Naive thymus-derived CD8-positive, alpha-beta T cell (primary cell): Measurements from ENCODE around the gene ANAPC15. TPM values are rescaled to one million over a fixed set of nuclear protein-coding genes. Genes with fewer than 3 reads are reported as not detected.
"Not testable (repeated sequence)": the region's sequence is repeated elsewhere in the genome, so short reads cannot be mapped to it uniquely, and the experiment has no call there.

Experiments
- ATAC-seq, 2 donors: fragments of 150-1000 bp; cut with Tn5 transposase in 1 of 2; sonication (Bioruptor Pico), chemical (Tn5 transposase) in 1 of 2; 1 replicate in 1 of 2; 2 replicates in 1 of 2; pipeline ENCODE4 v1.10.0; 2021; ENCODE audit warnings: mild to moderate bottlenecking in 2 of 2, moderate library complexity in 2 of 2
- POLR2A ChIA-PET: fragments of 350-600 bp; sonication (Branson Sonifier 250); formaldehyde crosslinking; loops from one replicate; lab custom pipeline; 2021; ENCODE audit warnings: antibody characterized with exemption; lab: Charles Lee
- DNase-seq, 10 donors: peaks; one replicate each; pipeline versions ENCODE4 v3.0.0 to v3.0.0-alpha.2; 2020 to 2022
- H3K27ac Mint-ChIP-seq, 10 donors: one replicate each; pipeline ENCODE4 v1.8.0; 2020 to 2022; ENCODE audit warnings: mild to moderate bottlenecking in 10 of 10, mixed read lengths in 10 of 10, moderate library complexity in 4 of 10, inconsistent platforms in 1 of 10
- H3K27me3 Mint-ChIP-seq, 5 donors: one replicate each; pipeline ENCODE4 v1.8.0; 2021 to 2022; ENCODE audit warnings: mixed read lengths in 5 of 5
- H3K36me3 Mint-ChIP-seq, 3 donors: one replicate each; pipeline ENCODE4 v1.8.0; 2020 to 2022; ENCODE audit warnings: mixed read lengths in 3 of 3, mild to moderate bottlenecking in 2 of 3, inconsistent platforms in 1 of 3
- H3K4me1 Mint-ChIP-seq, 4 donors: one replicate each; pipeline ENCODE4 v1.8.0; 2021 to 2022; ENCODE audit warnings: mixed read lengths in 4 of 4
- H3K4me3 Mint-ChIP-seq, 10 donors: one replicate each; pipeline ENCODE4 v1.8.0; 2020 to 2022; ENCODE audit warnings: mild to moderate bottlenecking in 10 of 10, mixed read lengths in 10 of 10, moderate library complexity in 6 of 10, inconsistent platforms in 1 of 10
- H3K9me3 Mint-ChIP-seq, 9 donors: one replicate each; pipeline ENCODE4 v1.8.0; 2020 to 2022; ENCODE audit warnings: mixed read lengths in 9 of 9, mild to moderate bottlenecking in 3 of 9, inconsistent platforms in 1 of 9, moderate library complexity in 1 of 9
- polyA plus RNA-seq, 3 donors: library from polyadenylated mRNA; unstranded; fragments of 300-500 nt; fragmentation: Illumina TruSeq; gene quantifications; one replicate each; pipeline ENCODE4 v1.2.3, GENCODE V29; 2021
- total RNA-seq, 8 experiments: library from RNA in 2 of 8; stranded (reverse) in 2 of 8; gene quantifications; one replicate each; pipeline ENCODE4 v1.2.3 and lab custom pipeline; 2021 to 2026

Gene ANAPC15
- total and polyA plus RNA-seq, 5 experiments from 2014 or later: 52.9 to 102 (median 81.7) TPM

DNA sequence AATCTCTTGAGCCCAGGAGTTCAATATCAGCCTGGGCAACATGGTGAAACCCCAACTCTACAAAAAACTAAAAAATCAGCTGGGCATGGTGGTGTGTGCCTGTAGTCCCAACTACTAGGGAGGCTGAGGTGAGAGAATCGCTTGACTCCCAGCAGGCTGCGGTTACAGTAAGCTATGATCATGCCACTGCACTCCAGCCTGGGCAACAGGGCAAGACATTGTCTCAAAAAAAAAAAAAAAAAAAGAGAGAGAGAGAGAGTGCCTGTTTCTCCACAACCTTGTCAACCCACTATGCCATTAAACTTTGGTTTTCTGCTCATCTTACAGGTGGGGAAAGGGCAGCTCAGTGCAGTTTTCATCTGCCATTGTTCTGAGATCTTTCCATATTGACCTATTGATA is 28.2 kb upstream of the ANAPC15 start:
- Mint-ChIP-seq H3K4me3 (no peak overlapping the region), H3K36me3 (no peaks in the 10 kb centered on the region), H3K27ac (peak overlapping the region in 1 of 10 donors; percentile 21), H3K27me3 (peaks cover 2 to 14% (median 6%) of the 10 kb centered on the region in 5 donors), H3K4me1 (peaks cover 0 to 4% (median 2%) of the 10 kb centered on the region in 4 donors), H3K9me3 (no peaks in the 10 kb centered on the region)
- no peak for DNase-seq
- POLR2A ChIA-PET: no interaction called here
- ATAC-seq: no peak

DNA sequence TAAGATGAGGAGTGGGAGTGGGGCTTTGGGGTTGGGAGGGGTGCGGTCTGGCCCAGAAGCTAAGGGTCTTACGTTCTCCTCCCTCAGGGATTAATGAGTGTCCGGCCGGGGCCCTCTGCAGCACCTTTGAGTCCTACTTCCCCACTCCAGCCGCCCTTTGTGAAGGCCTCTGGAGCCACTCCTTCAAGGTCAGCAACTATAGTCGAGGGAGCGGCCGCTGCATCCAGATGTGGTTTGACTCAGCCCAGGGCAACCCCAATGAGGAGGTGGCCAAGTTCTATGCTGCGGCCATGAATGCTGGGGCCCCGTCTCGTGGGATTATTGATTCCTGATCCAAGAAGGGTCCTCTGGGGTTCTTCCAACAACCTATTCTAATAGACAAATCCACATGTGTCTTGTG is 27.0 kb upstream of the ANAPC15 start:
- ATAC-seq (no peak), DNase-seq (no peak)
- H3K4me3 Mint-ChIP-seq: no peak overlapping the region
- H3K36me3 Mint-ChIP-seq: no peaks in the 10 kb centered on the region
- POLR2A ChIA-PET: no interaction called here
- H3K27ac Mint-ChIP-seq: no peak overlapping the region
- peaks cover 0 to 4% (median 2%) of the 10 kb centered on the region in 4 donors for H3K4me1 Mint-ChIP-seq
- no peaks in the 10 kb centered on the region for H3K9me3 Mint-ChIP-seq
- H3K27me3 Mint-ChIP-seq: peaks cover 2 to 14% (median 8%) of the 10 kb centered on the region in 5 donors

GRCh38 chr11:72138821-72139390 is 26.4 kb upstream of the ANAPC15 start:
- Mint-ChIP-seq H3K4me3 (no peak overlapping the region), H3K4me1 (peaks cover 0 to 2% (median under 1%) of the 10 kb centered on the region in 4 donors), H3K27ac (peak overlapping the region in 1 of 10 donors; percentile 46), H3K36me3 (no peaks in the 10 kb centered on the region), H3K27me3 (peaks cover 2 to 14% (median 8%) of the 10 kb centered on the region in 5 donors), H3K9me3 (no peaks in the 10 kb centered on the region)
- no peak for DNase-seq
- POLR2A ChIA-PET: no interaction called here
- no peak for ATAC-seq

DNA sequence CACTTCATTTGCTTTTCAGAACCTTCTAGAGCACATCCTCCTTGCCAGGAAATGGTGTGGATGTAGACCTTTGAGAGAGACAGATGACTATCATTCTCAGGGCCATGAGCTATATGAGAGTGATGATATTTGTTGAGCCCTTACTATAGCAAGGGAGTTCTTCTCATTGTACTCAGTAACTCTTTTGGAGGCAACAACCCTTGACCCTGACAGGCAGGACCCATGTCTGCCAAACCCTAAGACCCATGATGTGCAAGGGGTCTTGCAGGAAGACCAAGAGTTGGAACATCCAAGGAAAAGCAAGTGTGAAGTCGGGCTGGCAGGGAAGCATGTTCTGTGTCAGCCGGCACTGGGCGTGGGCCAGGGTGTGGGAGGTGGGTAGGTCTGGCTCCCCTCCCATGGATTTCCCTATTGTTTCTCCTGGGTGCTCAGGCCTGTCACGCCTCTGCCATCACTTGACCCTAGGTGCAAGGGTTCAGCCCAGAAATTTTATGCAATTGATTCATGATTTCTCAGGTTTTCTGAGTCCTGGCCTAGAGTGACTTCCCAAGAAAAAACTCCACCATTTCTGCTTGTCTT is 24.3 kb upstream of the ANAPC15 start:
- ATAC-seq (no peak), DNase-seq (no peak)
- Mint-ChIP-seq H3K36me3 (no peaks in the 10 kb centered on the region), H3K9me3 (no peaks in the 10 kb centered on the region), H3K4me1 (peaks cover 0 to 2% (median 0%) of the 10 kb centered on the region in 4 donors), H3K4me3 (no peak overlapping the region), H3K27me3 (peaks cover 3 to 12% (median 12%) of the 10 kb centered on the region in 5 donors), H3K27ac (peak overlapping the region in 1 of 10 donors; percentile 47)
- POLR2A ChIA-PET: interaction anchor here (0.7 kb wide), 1 partner anchor 46 kb away, joined by 3 read pairs; no protein-coding TSS in a partner anchor

GRCh38 chr11:72135891-72136683 is 23.6 kb upstream of the ANAPC15 start:
- DNase-seq (no peak), ATAC-seq (no peak)
- POLR2A ChIA-PET: no interaction called here
- H3K27me3 Mint-ChIP-seq: peaks cover 3 to 12% (median 7%) of the 10 kb centered on the region in 5 donors
- H3K4me1 Mint-ChIP-seq: peaks cover 0 to 2% (median 0%) of the 10 kb centered on the region in 4 donors
- no peak overlapping the region for H3K4me3 Mint-ChIP-seq
- peak overlapping the region in 1 of 10 donors; percentile 47 for H3K27ac Mint-ChIP-seq
- no peaks in the 10 kb centered on the region for H3K36me3 Mint-ChIP-seq
- no peaks in the 10 kb centered on the region for H3K9me3 Mint-ChIP-seq

DNA sequence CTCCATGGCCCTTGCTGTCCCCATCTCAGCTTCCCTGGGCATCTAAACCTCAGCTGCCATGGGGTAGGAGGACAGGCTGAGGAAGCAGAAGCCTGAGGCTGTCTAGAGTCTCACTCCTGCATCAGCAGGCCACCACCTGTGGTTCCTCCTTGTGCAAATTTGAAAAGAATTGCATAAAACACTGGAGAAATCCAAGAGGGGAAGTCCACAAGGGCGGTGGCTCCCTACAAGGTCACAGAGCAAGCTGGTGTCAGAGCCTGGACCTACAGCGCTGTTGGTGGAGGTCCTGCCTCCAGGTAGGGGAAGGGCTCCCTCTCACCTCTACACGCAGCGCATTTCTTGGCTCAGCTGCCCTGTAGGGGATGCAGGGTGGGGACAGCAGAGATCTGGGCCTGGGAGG is 23.0 kb upstream of the ANAPC15 start, which contains the start of gene FOLR3:
Gene FOLR3, plus strand, starts transcription at position 253 of the 400 bp plus-strand sequence. CDS start 228 bp downstream, outside the sequence.
- H3K27ac Mint-ChIP-seq: peak within 1 kb of the TSS in 1 of 10 donors; percentile 47
- H3K9me3 Mint-ChIP-seq, ATAC-seq: not testable (repeated sequence)

DNA sequence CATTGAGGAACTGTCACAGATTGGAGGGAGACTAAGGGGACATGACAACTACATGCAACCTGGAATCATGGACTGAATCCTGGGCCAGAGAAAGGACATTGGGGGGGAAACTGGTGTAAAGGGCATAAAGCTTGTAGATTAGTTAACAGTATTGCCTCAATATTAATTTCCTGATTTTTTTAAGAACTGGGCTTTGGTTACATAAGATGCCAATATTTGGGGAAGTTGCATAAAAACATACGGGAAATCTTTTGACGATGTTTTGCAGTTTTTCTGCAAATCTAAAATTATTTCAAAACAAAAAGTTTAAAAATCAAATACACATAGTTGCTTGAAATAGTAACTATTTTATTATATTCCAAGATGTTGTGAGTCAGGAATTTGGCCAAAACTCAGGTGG is 20.2 kb upstream of the ANAPC15 start:
- H3K36me3 Mint-ChIP-seq: peaks cover 0 to 22% (median 15%) of the 10 kb centered on the region in 3 donors
- H3K27me3 Mint-ChIP-seq: peaks cover 0 to 18% (median 11%) of the 10 kb centered on the region in 5 donors
- no peak overlapping the region for H3K4me3 Mint-ChIP-seq
- ATAC-seq (no peak), DNase-seq (no peak)
- H3K27ac Mint-ChIP-seq: peak overlapping the region in 1 of 10 donors; percentile 90
- peaks cover 0 to 2% (median 0%) of the 10 kb centered on the region in 4 donors for H3K4me1 Mint-ChIP-seq
- H3K9me3 Mint-ChIP-seq: peaks cover 6 to 21% (median 15%) of the 10 kb centered on the region in 9 donors
- POLR2A ChIA-PET: no interaction called here

More for the DNA sequence above, 23.0 kb upstream of the ANAPC15 start, which contains the start of gene FOLR3:
- H3K4me3 Mint-ChIP-seq, H3K36me3 Mint-ChIP-seq, DNase-seq, POLR2A ChIA-PET, H3K4me1 Mint-ChIP-seq: not testable (repeated sequence)
- H3K27me3 Mint-ChIP-seq: peaks cover 0 to 12% (median 7%) of the 10 kb centered on the region in 5 donors

- Mint-ChIP-seq H3K27me3 (peaks cover 0 to 15% (median 11%) of the 10 kb centered on the region in 5 donors), H3K36me3 (peaks cover 0 to 33% (median 19%) of the 10 kb centered on the region in 3 donors), H3K4me3 (no peak overlapping the region), H3K9me3 (peaks cover 8 to 35% (median 19%) of the 10 kb centered on the region in 9 donors), H3K27ac (peak overlapping the region in 1 of 10 donors; percentile 63), H3K4me1 (peaks cover 0 to 2% (median 0%) of the 10 kb centered on the region in 4 donors)
- no peak for DNase-seq
- ATAC-seq: no peak
- POLR2A ChIA-PET: no interaction called here
Observed at GRCh38 chr11:72129381-72129780, 16.9 kb upstream of the ANAPC15 start.

GRCh38 chr11:72127923-72128322 is 15.4 kb upstream of the ANAPC15 start:
- ATAC-seq: no peak
- POLR2A ChIA-PET: no interaction called here
- Mint-ChIP-seq H3K9me3 (peaks cover 8 to 35% (median 19%) of the 10 kb centered on the region in 9 donors), H3K4me1 (no peaks in the 10 kb centered on the region), H3K36me3 (peaks cover 0 to 34% (median 19%) of the 10 kb centered on the region in 3 donors), H3K27ac (no peak overlapping the region), H3K4me3 (no peak overlapping the region), H3K27me3 (peaks cover 0 to 13% (median 7%) of the 10 kb centered on the region in 5 donors)
- no peak for DNase-seq

DNA sequence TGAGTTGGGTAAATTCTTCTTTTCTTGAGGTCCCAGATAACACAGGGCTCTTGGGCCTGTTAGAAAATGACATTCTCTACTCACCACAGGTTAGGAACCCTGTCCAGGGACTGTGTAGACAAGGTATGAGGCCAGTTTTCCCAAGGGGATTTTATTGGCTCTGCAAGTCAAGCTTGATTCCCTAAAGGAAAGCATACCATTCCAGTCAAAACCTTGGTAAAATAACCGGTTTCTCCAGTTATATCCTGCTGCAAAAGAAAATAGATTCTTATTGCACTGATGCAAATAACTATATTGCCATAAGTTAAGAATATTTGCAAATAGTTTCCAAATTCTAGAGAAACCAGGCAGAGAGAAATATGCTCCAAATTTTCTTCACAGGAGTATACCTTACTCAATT is 13.5 kb upstream of the ANAPC15 start:
- Mint-ChIP-seq H3K27me3 (peaks cover 0 to 12% (median 8%) of the 10 kb centered on the region in 5 donors), H3K36me3 (peaks cover 0 to 34% (median 19%) of the 10 kb centered on the region in 3 donors), H3K27ac (no peak overlapping the region), H3K4me1 (no peaks in the 10 kb centered on the region), H3K4me3 (no peak overlapping the region), H3K9me3 (peaks cover 8 to 35% (median 19%) of the 10 kb centered on the region in 9 donors)
- POLR2A ChIA-PET: no interaction called here
- DNase-seq (no peak), ATAC-seq (no peak)

DNA sequence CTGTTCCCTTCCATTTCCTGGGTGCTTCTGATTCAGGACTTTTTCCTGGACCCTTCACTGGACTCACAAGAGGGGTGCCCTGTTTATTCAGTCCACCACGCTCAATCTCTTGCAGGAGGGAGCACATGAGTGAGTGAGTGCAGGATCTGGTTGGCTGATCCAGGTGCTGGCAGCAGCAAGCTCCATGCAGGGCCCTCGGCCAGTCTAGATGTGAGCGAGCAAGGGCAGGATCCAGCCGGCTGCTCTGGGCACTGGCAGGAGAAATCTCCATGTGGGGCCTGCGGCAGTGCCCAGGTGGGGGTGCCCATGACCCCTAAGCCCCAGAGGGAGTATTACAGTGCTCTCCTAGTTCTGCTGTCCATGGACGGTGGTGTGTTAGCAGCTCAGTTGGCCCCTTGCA is 11.6 kb upstream of the ANAPC15 start:
- no peak for DNase-seq
- Mint-ChIP-seq H3K4me1 (no peaks in the 10 kb centered on the region), H3K9me3 (peaks cover 6 to 28% (median 15%) of the 10 kb centered on the region in 9 donors), H3K27ac (no peak overlapping the region), H3K27me3 (peaks cover 3 to 12% (median 6%) of the 10 kb centered on the region in 5 donors), H3K4me3 (no peak overlapping the region), H3K36me3 (peaks cover 0 to 26% (median 15%) of the 10 kb centered on the region in 3 donors)
- no peak for ATAC-seq
- POLR2A ChIA-PET: interaction anchor here (0.6 kb wide), 1 partner anchor 33 kb away, joined by 3 read pairs; no protein-coding TSS in a partner anchor

DNA sequence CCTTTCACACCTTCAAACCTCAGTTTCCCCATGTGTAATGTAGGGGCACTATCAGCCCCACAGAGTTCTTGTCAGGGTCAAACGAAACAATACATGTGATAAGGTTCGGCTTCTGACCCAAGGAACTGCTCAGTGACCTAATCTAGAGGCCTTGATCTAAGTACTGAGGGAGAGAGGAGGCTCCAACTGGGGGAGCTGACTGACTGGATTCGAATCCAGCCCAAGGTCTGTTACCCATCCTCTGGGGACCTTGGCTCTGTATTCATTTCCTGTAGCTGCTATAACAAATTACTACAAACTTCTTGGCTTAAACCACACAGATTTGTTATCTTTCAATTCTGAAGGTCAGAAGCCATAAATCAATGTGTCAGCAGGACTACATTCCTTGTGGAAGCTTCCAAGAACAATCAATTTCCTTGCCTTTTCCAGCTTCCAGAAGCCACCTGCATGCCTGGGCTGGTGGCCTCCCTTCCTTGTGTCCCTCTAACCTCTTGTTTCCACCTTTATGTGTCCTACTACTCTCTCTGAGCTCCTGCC is 10.7 kb upstream of the ANAPC15 start:
- Mint-ChIP-seq H3K27me3 (peaks cover 4 to 14% (median 9%) of the 10 kb centered on the region in 5 donors), H3K27ac (no peak overlapping the region), H3K4me1 (no peaks in the 10 kb centered on the region), H3K9me3 (peaks cover 2 to 20% (median 7%) of the 10 kb centered on the region in 9 donors), H3K36me3 (peaks cover 0 to 17% (median 8%) of the 10 kb centered on the region in 3 donors), H3K4me3 (no peak overlapping the region)
- POLR2A ChIA-PET: no interaction called here
- ATAC-seq (no peak), DNase-seq (no peak)
